ENCODE data around the gene ZNF483. TPM values are rescaled to one million over a fixed set of nuclear protein-coding genes. Genes with fewer than 3 reads are reported as not detected.

Gene ZNF483
- total RNA-seq, result 1 to 10 TPM; 1.6 to 5.1 (median 3.7) TPM

DNA sequence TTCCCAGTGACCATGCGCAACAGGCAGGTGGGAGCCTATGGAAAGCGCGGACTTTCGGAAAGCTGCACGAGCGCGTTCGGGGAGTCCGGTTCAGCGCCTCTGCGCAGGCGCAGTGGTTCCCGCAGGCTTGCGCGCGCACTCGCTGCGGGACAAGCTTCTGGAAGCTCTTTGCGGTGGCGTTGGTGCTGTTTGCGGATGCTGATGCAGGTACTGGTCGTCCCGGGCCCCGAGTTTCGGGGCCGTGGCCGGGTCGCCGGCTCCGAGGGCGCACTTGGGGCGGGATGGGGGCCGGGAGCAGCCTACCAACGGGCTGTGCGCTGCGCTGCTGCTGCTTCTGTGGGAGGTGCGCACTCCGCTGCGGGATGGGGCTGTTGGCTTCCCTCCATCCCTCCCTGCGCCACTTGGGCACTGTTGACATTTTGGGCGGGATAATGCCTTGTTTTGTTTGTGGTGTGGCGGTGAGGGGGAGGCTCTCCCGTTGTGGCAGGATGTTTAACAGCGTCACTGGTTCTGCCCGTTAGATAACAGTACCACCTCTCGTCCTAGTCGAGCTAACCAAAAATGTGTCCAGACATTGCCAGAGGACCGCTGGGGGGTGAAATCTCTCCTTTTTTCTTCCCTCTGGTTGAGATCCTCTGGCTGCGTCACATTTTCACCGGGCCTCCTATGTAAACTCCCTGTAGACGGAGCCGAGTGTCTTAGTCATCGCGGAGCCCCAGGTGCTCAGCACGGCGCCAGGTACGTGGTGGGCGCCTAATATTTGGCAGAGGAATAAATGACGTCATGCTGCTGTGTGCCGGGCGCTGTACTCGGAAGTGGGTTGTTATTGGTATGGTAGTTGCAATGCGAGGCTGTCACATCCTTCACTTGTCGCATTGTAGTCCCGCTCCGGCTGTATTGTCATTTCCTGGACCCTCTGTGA, at the start of gene ZNF483:
ZNF483 (plus strand) TSS at position 124 of the 922 bp plus-strand sequence. CDS start 2,217 bp downstream, outside the sequence.
- TF ChIP-seq, protein P1, sequence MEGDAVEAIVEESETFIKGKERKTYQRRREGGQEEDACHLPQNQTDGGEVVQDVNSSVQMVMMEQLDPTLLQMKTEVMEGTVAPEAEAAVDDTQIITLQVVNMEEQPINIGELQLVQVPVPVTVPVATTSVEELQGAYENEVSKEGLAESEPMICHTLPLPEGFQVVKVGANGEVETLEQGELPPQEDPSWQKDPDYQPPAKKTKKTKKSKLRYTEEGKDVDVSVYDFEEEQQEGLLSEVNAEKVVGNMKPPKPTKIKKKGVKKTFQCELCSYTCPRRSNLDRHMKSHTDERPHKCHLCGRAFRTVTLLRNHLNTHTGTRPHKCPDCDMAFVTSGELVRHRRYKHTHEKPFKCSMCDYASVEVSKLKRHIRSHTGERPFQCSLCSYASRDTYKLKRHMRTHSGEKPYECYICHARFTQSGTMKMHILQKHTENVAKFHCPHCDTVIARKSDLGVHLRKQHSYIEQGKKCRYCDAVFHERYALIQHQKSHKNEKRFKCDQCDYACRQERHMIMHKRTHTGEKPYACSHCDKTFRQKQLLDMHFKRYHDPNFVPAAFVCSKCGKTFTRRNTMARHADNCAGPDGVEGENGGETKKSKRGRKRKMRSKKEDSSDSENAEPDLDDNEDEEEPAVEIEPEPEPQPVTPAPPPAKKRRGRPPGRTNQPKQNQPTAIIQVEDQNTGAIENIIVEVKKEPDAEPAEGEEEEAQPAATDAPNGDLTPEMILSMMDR (IDR thresholded peaks at IDR 0.05; ENCODE audit: low read depth), result no peak

DNA sequence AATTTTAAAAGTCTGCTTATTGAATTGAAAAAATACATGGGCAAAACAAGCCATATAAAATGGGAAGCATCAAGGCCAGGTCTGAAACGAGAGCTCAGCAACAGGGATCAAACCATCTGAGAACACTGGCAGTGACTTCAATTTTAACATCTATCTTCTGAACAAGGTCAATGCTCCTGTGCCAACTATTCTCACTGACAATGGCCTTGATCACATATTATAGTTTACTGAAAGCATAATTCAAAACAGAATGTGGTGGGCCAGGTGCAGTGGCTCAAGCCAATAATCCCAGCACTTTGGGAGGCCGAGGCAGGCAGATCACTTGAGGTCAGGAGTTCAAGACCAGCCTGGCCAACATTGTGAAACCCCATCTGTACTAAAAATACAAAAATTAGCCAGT, 49.8 kb upstream of the ZNF483 start:
- TF ChIP-seq, protein P1 (IDR thresholded peaks at IDR 0.05; ENCODE audit: low read depth), result no peak

DNA sequence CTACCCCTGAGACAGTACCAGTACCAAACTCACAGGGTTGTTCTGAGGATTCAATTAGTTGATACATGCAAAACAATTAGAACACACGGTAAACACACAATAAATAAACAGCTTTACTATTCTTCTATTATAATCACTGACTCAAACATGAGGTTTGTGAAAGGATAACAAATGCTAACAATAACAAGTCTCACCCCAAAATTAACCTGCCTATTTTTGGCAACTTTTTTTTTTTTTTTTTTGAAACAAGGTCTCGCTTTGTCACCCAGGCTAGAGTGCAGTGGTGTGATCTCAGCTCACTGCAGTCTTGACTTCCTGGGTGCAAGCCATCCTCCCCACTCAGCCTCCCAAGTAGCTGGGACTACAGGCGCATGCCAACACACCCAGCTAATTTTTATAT, 47.3 kb upstream of the ZNF483 start:
- TF ChIP-seq, protein P1 (IDR thresholded peaks at IDR 0.05; ENCODE audit: low read depth), result no peak

DNA sequence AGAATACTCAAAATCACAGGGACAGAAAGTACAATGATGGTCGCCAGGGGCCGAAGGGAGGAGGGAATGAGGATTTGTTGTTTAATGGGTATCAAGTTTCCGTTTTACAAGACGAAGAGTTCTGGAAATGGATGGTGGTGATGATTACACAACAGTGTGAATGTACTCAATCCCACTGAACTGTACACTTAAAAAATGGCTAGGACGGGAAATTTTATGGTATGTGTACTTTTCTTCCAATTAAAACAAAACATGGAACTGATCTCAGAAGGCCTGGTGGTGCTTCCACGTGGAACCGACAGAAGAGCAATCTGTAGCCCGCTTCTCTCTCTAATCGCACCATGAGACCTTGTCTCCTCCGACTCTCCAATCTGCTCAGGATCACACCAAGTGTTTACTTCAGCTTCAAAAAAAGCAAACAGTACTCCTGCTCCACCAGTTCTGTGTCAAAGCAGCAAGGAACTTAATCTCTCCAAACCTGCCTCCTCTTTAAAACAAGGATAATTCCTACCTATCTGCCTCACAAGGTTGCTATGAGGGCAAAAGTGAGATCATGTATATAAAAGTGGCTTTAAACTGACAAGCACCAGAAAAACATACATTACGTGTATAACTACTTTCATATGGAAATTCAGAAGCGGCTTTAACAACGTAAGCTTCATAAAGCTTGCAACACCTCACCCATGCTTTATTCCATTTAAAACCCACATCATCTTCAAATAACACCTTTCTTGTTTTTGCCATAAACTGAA, 42.9 kb upstream of the ZNF483 start:
- TF ChIP-seq, protein P1 (IDR thresholded peaks at IDR 0.05; ENCODE audit: low read depth), result no peak

DNA sequence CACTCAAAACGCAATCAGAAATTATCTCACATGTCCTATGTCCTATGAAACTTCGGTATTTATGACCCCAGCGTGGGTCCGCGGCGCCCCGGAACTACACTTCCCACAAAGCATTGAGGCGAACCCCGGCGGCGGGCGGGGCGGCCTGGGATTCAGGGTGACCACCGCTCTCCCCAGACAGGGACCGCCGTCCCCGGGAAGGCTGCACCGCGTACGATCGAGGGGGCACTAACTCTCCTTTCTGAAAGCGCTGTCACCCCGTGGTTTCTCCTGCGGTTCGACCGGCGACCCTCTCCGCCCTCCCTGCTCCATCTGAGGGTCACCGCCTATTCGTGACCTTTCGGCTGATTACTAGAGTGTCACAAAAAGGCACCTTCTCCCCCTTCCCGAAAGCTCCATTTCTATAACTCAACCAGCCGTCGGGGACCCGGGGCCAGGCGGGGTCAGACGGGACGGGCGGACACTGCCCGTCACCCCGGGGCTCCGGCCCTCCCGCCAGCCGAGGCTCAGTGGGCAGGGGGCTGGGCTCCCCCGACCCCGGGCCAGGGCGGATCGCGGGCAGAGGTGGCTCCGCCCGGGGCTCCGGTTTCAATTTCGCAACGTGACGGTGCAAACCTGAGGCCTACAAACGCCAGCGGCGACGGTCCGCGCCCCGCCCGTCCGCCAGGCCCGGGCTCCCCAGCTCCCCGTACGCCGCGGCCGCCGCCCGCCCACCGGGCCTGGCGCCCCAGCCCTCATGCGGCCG, 42.1 kb upstream of the ZNF483 start:
- TF ChIP-seq, protein P1 (IDR thresholded peaks at IDR 0.05; ENCODE audit: low read depth), result no peak

DNA sequence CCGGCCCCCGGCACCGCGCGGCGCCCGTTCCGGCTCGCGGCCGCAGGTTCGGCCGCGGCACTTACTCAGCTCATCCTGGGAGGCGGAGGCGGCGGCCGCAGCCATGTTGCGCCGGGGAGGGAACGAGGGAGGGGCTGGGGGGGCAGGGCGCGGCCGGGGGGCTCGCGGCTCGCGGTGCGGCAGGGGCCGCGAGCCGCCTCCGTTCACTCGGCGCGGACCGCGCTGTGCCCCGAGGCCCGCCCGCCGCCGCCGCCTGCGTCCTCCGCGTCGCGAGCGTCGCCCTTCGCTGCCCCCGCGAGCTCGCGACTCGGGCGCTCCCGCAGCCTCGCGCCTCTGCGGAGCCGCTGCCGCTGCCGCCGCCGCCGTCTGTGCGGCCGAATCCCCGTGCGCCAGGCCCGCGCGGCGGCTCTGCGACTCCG, 41.5 kb upstream of the ZNF483 start:
- TF ChIP-seq, protein P1 (IDR thresholded peaks at IDR 0.05; ENCODE audit: low read depth), result no peak
